Left renal pelvis (tissue), 4 donors: ENCODE results near the gene AHNAK2. TPM values are rescaled to one million over a fixed set of nuclear protein-coding genes. Genes with fewer than 3 reads are reported as not detected.

Experiments used
- DNase-seq, 4 donors: peaks; one replicate each; pipeline ENCODE4 v3.0.0-alpha.2; 2013; ENCODE audit warnings: low read depth in 4 of 4, low spot score in 3 of 4
- polyA plus RNA-seq, 4 donors: library from polyadenylated mRNA; unstranded; fragments of 120-200 nt; gene quantifications; one replicate each; pipeline ENCODE4 v1.2.1, GENCODE V29; 2013; ENCODE audit not compliant: insufficient read length in 4 of 4

The AHNAK2 gene
- polyA plus RNA-seq, 4 donors = 1.5 to 7.2 (median 2.4) TPM

DNA sequence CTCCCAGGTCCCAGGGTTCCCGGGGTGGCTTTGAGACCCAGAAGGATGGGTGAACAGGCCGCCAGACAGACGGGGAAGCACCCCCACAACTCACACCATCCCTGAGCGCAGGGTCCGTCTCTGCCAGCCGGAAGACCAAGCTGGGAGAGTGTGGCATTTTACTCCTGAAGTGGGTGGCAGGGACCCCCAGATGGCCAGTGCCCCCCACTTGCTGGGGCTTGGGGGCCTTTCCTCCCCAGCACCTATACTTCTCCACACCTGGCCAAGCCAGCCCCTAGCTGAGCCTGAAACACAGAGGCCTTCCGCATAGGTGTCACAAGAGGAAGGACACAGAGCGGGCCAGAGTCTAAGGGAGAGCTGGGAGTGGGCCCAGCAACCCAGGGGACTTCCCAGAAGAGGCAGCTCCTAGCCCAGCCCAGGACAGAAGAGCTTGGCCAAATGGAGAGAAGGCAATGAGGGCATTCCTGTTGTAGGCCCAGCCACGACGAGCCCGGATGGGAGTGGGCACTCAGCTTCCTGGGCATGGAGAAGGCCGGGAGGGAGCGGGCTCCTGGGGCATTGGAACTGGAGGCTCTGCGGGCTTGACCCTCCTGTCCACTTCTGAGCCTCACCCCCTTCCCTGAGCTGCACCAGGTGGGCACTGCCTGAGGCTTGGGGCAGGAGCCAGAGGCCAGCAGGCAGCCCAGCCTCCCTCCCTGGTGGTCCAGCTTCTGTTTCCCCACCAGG is 3.3 kb downstream of the AHNAK2 start:
- DNase-seq = no peak

GRCh38 chr14:104974146-104974541 is 4.0 kb downstream of the AHNAK2 start:
- no peak for DNase-seq

GRCh38 chr14:104973385-104974145 is 4.6 kb downstream of the AHNAK2 start:
- no peak for DNase-seq

DNA sequence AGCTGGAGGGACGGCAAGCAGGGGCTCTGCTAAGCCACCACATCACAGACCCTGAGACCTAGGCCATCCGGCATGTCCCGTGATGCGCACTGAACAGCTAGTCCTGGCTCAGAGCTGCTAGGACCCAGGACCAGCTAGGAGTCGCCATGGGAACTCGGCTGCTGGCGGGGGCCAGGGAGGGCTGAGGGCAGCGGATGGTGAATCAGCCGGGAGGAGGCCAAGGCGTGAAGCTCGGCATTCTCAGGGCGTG is 5.1 kb downstream of the AHNAK2 start:
- no peak for DNase-seq

DNA sequence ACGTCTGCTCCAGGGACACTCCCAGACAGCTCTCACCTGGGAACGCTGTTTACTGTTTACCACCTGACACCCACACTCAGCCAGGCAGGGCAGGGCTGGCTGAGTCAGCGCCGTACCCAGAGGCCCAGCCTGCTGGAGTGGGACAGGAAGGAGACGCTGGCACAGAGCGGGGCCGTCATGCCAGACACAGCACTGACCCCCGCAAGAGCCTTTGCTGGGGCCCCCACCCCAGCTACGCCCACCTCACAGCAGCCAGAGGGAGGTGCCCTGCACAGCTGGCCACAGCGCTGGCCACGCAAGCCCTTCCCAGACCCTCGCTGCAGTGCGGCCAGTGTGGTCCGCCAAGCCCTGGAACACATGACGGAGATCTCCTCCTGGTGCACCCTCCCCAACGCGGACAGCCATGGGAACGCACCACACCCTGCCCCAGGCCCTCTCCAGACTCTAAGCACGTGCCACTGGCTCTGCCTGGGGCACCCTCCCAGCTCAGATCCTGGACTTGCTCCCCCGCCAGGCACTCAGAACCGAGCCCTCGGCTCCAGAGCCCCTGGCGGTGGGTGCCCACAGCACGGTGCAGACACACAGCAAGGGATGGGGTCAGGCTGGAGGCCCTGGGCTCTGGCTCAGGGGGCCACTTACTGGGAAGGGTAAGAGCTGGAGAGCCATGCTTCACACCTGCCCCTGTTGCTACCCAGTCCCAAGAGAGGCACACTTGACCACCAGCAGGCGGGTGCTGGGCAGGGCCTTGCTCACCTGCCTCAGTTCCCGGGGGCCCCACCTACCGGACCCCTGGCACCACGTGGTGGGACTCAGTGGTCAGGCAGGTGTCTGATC is 5.7 kb downstream of the AHNAK2 start:
- no peak for DNase-seq

DNA sequence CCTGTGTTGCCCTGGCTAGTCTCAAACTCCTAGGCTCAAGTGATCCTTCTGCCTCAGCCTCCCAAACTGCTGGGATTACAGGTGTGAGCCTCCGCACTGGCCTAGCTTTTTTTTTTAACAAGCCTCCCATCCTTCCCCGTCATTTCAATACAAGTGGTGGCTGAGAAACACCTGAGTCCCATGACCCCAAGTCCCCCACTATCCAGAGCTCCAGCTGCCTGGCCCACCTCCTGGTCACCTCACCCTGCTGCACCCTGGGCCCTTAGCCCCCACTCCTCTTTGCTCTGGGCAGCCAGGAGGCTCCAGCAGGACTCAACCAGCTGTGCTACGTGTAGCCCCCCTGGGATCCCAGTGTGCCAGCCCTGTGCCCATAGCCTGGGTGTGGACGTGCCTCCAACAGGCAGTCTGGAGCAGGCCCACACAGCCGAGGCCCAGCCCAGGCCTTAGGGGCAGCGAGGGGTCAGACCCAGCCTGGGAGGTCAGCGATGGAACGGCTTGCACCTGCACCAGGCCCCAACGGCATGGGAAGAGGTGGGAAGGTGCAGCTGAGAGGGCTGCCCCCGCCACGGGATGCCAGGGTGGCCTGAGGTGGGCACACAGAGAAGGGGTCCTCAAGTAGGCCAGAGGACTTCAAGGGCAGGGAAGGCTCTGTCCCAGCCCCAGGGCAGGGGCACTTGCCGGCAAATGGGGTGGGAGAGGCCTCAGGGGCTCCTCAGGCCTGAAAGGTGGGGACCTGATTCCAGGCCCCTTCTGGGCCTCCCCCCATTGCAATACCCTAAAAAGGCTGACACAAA is 6.5 kb downstream of the AHNAK2 start:
- DNase-seq = no peak

DNA sequence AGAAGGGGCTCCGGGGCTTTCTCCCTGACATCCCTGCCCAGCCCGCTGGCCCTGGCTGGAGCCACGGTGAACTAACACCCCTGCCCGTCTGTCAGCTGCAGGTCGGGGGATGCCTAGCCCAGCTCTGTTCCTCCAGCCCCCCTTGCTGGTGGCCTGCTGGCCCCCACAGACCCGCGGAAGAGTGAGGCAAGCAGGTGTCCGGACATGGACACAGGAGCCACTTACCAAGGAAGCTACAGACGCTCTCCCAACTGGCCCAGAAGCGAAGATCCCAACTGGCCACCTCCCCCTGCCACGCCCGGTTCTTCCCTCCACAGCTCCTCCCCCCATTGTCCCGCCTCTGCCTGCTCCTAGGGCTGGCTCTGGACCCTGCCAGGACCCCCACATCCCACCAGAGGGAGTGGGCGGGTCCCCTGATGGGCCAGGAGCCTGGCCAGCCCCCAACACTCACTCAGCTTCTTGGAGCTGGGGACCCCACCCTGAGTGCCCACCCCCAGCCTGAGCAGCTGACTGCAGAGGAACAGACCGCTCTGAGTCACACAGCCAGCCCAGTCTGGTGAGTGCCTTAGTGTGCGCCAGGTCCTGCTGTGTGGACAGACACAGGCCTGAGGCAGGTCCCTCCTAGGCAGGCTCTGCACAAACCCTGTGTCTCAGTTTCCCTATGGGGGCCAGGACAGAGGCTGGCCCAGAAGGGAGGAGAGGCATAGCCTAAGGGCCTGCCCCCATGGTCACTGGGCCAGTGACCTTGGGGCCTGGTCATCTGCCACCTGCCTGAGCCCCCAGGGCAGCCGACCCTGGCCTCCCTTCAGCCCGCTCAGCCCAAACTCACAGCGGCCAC is 7.7 kb downstream of the AHNAK2 start:
- no peak for DNase-seq

GRCh38 chr14:104969741-104970230 is 8.4 kb downstream of the AHNAK2 start:
- no peak for DNase-seq

GRCh38 chr14:104968541-104969401 is 9.4 kb downstream of the AHNAK2 start:
- no peak for DNase-seq

GRCh38 chr14:104968153-104968527 is 10.0 kb downstream of the AHNAK2 start:
- DNase-seq = no peak

GRCh38 chr14:104967386-104968152 is 10.6 kb downstream of the AHNAK2 start:
- no peak for DNase-seq

DNA sequence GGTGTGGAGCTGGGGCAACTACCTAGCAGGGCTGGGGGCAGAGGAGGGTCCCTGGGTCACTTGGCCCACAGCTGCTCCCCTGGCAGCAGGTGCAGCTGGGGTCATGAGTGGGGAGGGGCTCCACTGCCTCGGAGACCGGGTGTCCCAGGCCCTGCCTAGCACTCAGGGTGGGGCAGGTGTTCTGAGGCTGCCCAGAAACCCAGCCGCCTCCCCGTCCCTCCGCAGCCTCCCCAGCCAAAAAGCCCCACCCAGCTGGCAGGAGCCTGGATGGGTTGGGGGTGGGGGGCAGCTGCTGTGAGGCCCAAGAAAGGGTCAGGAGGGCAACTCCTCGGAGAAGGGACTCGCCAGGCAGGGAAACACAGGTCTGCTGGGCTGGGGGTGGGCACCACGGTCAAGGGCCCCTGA is 11.2 kb downstream of the AHNAK2 start:
- DNase-seq = no peak

- DNase-seq = no peak
These were observed 11.8 kb downstream of the AHNAK2 start for GRCh38 chr14:104966261-104966865.

GRCh38 chr14:104965561-104966231 is 12.5 kb downstream of the AHNAK2 start:
- DNase-seq = no peak

- DNase-seq = no peak
These were observed 13.6 kb downstream of the AHNAK2 start for GRCh38 chr14:104964546-104964945.

DNA sequence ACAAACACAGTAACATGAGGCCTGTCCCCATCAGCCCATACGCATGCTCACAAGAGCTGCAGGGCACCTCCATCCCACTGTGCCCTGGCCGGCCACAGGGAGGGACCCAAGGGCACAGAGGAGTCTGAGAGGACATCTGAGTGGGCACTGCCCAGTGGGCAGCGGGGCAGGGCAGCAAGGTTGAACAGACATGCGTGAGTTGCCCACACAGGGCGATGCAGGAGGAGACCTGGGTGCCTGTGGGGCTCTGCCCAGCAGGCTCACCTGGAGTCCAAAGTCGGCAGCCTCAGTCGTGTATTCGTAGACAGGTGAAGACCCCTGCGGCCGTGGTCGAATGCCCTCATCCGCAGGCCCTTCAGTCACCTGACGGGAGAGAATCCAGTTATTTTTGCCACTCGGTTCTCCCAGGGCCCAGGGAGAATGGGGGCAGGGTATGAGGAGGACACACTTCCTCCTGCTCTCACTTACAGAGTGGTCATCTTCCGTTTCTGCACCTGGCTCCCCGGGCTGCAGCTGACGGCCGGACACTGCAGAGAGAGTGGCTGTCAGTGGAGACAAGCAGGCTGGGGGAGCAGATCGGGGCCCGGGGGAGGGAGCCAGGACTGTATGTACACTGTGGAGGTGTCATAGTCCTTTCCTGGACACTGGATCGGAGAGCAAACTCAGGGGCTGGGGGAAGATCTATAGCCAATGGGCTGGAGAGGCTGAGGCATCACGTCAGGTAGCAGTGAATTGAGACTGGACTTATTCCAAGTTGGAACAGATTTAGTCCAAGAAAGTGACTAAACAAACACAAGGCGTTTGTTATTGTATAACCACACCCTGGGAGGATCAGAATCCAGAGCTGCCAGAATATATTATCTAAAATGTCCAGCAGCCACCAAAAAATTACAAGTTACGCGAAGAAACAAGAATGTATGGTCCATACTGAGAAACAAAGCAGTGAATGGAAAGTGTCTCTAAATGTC is 20.7 kb downstream of the AHNAK2 start:
- no peak for DNase-seq
